OCI-LY1 (cell line): Measurements from ENCODE around the gene ANXA6.

Experiments
- H2AFZ ChIP-seq: fragments of 200-600 bp; sonication (generic), shearing (Covaris generic); 2 replicates; pipeline ENCODE4 v1.6.0; 2014; ENCODE audit warnings: antibody characterized with exemption, mild to moderate bottlenecking, low read length
- H3F3A ChIP-seq: fragments of 200-600 bp; sonication (generic), shearing (Covaris generic); 2 replicates; pipeline ENCODE4 v1.6.0; 2014; ENCODE audit warnings: mild to moderate bottlenecking, antibody characterized with exemption, low read length, moderate library complexity; ENCODE audit not compliant: insufficient read depth
- H3K27ac ChIP-seq: fragments of 200-600 bp; sonication (generic); 2 replicates; pipeline ENCODE4 v1.5.1; 2014; ENCODE audit warnings: low read length, mixed run types, mild to moderate bottlenecking, low read depth; ENCODE audit not compliant: poor library complexity, severe bottlenecking
- H3K27me3 ChIP-seq: fragments of 200-600 bp; sonication (generic); 2 replicates; pipeline ENCODE4 v1.6.0; 2014; ENCODE audit warnings: antibody characterized with exemption, mild to moderate bottlenecking, low read length, moderate library complexity; ENCODE audit not compliant: insufficient read depth
- H3K36me3 ChIP-seq: fragments of 200-600 bp; sonication (generic); 2 replicates; pipeline ENCODE4 v1.6.1; 2014; ENCODE audit warnings: mild to moderate bottlenecking, antibody characterized with exemption, low read length, moderate library complexity, mixed read lengths; ENCODE audit not compliant: insufficient read depth
- H3K4me1 ChIP-seq: fragments of 200-600 bp; sonication (generic); 2 replicates; pipeline ENCODE4 v1.5.1; 2014; ENCODE audit warnings: mild to moderate bottlenecking, low read length, moderate library complexity; ENCODE audit not compliant: insufficient read depth, severe bottlenecking
- H3K4me2 ChIP-seq: fragments of 200-600 bp; sonication (generic), shearing (Covaris generic); 2 replicates; pipeline ENCODE4 v1.6.1; 2014; ENCODE audit warnings: low read length
- H3K4me3 ChIP-seq: fragments of 200-600 bp; sonication (generic); 2 replicates; pipeline ENCODE4 v1.5.1; 2014; ENCODE audit warnings: low read length, low read depth, mild to moderate bottlenecking, mixed read lengths; ENCODE audit not compliant: poor library complexity, severe bottlenecking
- H3K79me2 ChIP-seq: fragments of 200-600 bp; shearing (Covaris generic); 2 replicates; pipeline ENCODE4 v1.6.1; 2016; ENCODE audit warnings: mixed run types, low read length, mixed read lengths; ENCODE audit not compliant: insufficient read depth
- H3K9ac ChIP-seq: fragments of 200-600 bp; sonication (generic), shearing (Covaris generic); 2 replicates; pipeline ENCODE4 v1.6.1; 2014; ENCODE audit warnings: mild to moderate bottlenecking, low read length, mixed read lengths
- H3K9me2 ChIP-seq: fragments of 200-600 bp; sonication (generic), shearing (Covaris generic); 2 replicates; pipeline ENCODE4 v1.6.1; 2014; ENCODE audit warnings: low read depth, mild to moderate bottlenecking, low read length, mixed read lengths
- H3K9me3 ChIP-seq: fragments of 200-600 bp; shearing (Covaris generic); 2 replicates; pipeline ENCODE4 v1.6.1; 2014; ENCODE audit warnings: low read length, mixed read lengths
- H4K20me1 ChIP-seq: fragments of 200-600 bp; sonication (generic), shearing (Covaris generic); 2 replicates; pipeline ENCODE4 v1.6.0; 2016; ENCODE audit warnings: mild to moderate bottlenecking, low read length; ENCODE audit not compliant: insufficient read depth
- EZH2 ChIP-seq: fragments of 200-600 bp; sonication (generic), shearing (Covaris generic); IDR thresholded peaks from 2 replicates; pipeline ENCODE4 v1.8.0; 2017; ENCODE audit warnings: borderline replicate concordance, mixed run types, mild to moderate bottlenecking, antibody characterized with exemption, low read length, moderate library complexity, mixed read lengths
- TF ChIP-seq, protein P1 (sequence below): fragments of 200-600 bp; sonication (generic), shearing (Covaris generic); IDR thresholded peaks from 2 replicates; pipeline ENCODE4 v1.5.1; 2017; ENCODE audit warnings: mild to moderate bottlenecking, antibody characterized with exemption, low read length, moderate library complexity, mixed read lengths

The ANXA6 gene

DNA sequence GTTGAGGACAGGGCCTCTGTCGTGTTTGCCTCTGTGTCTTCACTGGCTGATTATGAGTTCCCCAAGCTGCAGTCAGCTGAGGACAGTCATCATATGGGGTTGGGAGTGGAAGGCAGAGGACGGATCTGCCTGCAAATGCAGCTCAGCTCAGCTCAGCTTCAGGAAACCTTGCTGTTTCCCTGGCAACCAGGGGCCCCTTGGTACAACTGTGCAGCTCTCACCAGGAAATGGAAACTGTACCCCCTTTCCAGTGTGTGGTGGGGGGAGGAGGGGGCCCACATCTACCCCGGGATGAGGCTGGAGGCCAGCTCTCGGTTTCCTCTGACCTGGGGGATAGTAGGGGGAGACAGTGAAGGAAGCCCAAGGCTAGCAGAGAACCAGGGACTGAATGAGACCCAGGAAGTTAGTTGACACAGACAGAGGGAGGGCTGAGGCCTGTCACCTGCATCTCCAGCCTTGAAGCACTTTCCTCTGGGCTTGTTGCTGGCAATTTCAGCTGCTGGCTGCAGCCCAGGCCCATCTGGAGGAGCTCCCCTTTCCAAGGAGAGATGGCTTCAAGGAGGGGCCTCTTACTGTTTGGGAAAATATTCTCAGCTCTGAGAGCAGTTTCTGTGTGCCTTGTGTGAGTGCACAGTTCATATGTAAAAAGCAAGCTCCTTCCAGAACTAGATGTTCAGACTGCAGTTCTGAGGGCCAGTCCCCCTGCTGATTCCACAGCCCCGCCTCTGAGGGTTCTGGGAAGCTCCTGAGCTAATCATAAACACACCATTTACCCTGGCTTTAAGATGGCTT lies 6.9 kb downstream of the ANXA6 start:
- no peaks in the 10 kb centered on the region for H4K20me1 ChIP-seq
- peak overlapping the region; percentile 52 for H3K4me2 ChIP-seq
- H3K79me2 ChIP-seq: no peaks in the 10 kb centered on the region
- no peaks in the 10 kb centered on the region for H3F3A ChIP-seq
- H3K4me1 ChIP-seq: peaks cover 29% of the 10 kb centered on the region
- no peaks in the 10 kb centered on the region for H3K9me3 ChIP-seq
- peak overlapping the region; percentile 79 for H3K27ac ChIP-seq
- H3K4me3 ChIP-seq: no peak overlapping the region
- H2AFZ ChIP-seq: peak overlapping the region; percentile 52
- TF ChIP-seq, protein P1, sequence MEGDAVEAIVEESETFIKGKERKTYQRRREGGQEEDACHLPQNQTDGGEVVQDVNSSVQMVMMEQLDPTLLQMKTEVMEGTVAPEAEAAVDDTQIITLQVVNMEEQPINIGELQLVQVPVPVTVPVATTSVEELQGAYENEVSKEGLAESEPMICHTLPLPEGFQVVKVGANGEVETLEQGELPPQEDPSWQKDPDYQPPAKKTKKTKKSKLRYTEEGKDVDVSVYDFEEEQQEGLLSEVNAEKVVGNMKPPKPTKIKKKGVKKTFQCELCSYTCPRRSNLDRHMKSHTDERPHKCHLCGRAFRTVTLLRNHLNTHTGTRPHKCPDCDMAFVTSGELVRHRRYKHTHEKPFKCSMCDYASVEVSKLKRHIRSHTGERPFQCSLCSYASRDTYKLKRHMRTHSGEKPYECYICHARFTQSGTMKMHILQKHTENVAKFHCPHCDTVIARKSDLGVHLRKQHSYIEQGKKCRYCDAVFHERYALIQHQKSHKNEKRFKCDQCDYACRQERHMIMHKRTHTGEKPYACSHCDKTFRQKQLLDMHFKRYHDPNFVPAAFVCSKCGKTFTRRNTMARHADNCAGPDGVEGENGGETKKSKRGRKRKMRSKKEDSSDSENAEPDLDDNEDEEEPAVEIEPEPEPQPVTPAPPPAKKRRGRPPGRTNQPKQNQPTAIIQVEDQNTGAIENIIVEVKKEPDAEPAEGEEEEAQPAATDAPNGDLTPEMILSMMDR: no peak
- no peak for TF ChIP-seq EZH2
- H3K27me3 ChIP-seq: no peaks in the 10 kb centered on the region
- no peaks in the 10 kb centered on the region for H3K9me2 ChIP-seq
- H3K9ac ChIP-seq: peak overlapping the region; percentile 52
- no peaks in the 10 kb centered on the region for H3K36me3 ChIP-seq

DNA sequence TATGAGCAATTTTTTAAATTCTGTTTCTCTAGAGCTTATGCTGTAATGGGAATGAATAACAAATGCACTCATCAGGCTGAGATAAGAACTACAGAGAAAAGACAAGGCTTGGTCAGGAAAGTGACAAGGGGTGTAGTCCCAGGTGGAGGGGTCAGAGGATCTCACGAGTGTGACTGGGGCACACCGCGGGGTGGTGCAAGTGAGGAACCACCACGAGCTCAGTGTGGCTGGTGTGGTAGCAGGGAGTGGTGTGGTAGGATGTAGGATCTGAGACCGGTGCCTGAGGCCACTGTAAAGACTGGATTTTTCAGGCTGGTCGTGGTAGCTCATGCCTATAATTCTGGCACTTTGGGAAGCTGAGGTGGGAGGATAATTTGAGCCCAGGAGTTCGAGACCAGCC lies 9.0 kb downstream of the ANXA6 start:
- Histone ChIP-seq H3K9me2 (no peaks in the 10 kb centered on the region), H3K27ac (no peak overlapping the region), H3K27me3 (no peaks in the 10 kb centered on the region), H3K79me2 (no peaks in the 10 kb centered on the region), H3K9ac (no peak overlapping the region), H2AFZ (no peak overlapping the region), H3K4me2 (no peak overlapping the region), H4K20me1 (no peaks in the 10 kb centered on the region), H3K4me3 (no peak overlapping the region), H3K4me1 (peaks cover 24% of the 10 kb centered on the region), H3F3A (no peaks in the 10 kb centered on the region), H3K9me3 (no peaks in the 10 kb centered on the region), H3K36me3 (no peaks in the 10 kb centered on the region)
- no peak for TF ChIP-seq EZH2
- TF ChIP-seq, protein P1: no peak

DNA sequence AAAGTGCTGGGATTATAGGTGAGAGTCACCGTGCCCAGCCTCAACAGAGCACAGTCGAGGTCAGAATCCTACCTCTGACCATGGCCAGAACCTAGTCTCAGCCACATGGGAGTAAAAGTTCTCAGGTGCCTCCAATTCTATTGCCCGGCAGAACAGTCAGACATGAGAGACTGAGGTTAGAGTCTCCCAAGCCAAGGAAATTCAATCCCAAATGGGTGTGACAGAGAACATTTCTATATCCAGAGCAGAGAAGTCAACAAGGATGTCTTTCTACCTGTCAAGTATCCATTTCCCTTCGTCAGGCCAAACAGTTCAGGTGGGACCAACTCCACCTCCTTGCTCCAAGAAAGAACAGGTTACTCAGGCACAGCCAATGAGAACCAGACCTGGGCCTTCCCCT lies 10.5 kb downstream of the ANXA6 start:
- Histone ChIP-seq H3K4me1 (peaks cover 24% of the 10 kb centered on the region), H3K36me3 (no peaks in the 10 kb centered on the region), H4K20me1 (no peaks in the 10 kb centered on the region), H2AFZ (no peak overlapping the region), H3K27me3 (no peaks in the 10 kb centered on the region; the same call in 1 of the 2 replicates), H3K9me3 (no peaks in the 10 kb centered on the region), H3K4me3 (no peak overlapping the region), H3K9me2 (no peaks in the 10 kb centered on the region), H3K27ac (no peak overlapping the region), H3F3A (no peaks in the 10 kb centered on the region), H3K4me2 (no peak overlapping the region), H3K9ac (no peak overlapping the region), H3K79me2 (no peaks in the 10 kb centered on the region)
- no peak for TF ChIP-seq EZH2
- TF ChIP-seq, protein P1: no peak
